Sigmoid colon (tissue), 4 donors: ENCODE data around the gene GPR108.

ENCODE experiments used
- POLR2A ChIP-seq, 2 donors: fragments of 450-650 bp; IDR thresholded peaks; one replicate each; pipeline ENCODE4 v1.6.1; 2016; ENCODE audit warnings: antibody characterized with exemption in 2 of 2, mild to moderate bottlenecking in 2 of 2, moderate library complexity in 2 of 2
- POLR2AphosphoS5 ChIP-seq, 4 donors: sonication (generic); formaldehyde crosslinking; IDR thresholded peaks; one replicate each; pipeline ENCODE4 v1.6.1; 2017; ENCODE audit warnings: antibody characterized with exemption in 4 of 4
- TF ChIP-seq, protein P1 (sequence below), 4 experiments: fragments of 450-650 bp in 3 of 4; fragments of 200-600 bp in 1 of 4; IDR thresholded peaks; one replicate each; pipeline ENCODE4 v1.5.1; 2016 to 2019; ENCODE audit warnings: antibody characterized with exemption in 4 of 4, mild to moderate bottlenecking in 3 of 4, moderate library complexity in 2 of 4

DNA sequence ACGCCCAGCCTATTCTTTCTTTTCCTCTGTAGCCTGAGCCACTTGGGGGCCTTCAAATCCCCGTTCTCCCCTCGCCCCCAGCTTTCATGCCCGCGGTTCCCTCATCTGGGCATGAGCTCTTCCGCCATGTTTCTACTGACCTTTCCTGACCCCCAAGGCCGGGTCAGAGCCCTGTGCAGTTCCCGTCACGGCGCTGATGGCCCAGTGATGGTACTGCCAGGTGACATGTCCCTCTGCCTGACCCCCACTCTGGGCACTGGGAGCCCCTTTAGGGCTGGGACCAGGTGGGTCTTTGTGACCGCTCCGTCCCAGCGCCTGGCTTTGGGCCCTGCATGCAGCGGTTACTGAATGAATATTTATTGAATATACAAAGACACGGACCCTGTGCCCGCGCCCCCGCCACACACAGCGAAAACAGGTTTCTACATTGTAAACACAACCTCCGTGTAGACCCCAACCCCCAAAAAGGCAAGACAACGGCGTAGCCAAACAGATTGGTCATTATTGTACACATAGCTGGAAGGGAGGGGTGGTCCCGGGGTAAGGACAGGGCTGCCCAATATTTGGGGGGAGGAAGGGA lies 7.7 kb downstream of the GPR108 start:
- TF ChIP-seq POLR2A (IDR thresholded peaks at IDR 0.05) (no peak), POLR2AphosphoS5 (IDR thresholded peaks at IDR 0.05) (no peak)
- TF ChIP-seq, protein P1, sequence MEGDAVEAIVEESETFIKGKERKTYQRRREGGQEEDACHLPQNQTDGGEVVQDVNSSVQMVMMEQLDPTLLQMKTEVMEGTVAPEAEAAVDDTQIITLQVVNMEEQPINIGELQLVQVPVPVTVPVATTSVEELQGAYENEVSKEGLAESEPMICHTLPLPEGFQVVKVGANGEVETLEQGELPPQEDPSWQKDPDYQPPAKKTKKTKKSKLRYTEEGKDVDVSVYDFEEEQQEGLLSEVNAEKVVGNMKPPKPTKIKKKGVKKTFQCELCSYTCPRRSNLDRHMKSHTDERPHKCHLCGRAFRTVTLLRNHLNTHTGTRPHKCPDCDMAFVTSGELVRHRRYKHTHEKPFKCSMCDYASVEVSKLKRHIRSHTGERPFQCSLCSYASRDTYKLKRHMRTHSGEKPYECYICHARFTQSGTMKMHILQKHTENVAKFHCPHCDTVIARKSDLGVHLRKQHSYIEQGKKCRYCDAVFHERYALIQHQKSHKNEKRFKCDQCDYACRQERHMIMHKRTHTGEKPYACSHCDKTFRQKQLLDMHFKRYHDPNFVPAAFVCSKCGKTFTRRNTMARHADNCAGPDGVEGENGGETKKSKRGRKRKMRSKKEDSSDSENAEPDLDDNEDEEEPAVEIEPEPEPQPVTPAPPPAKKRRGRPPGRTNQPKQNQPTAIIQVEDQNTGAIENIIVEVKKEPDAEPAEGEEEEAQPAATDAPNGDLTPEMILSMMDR (IDR thresholded peaks at IDR 0.05) = no peak
